Esophagus muscularis mucosa (tissue), 4 donors: ENCODE data around the gene ELK3. TPM values are rescaled to one million over a fixed set of nuclear protein-coding genes. Genes with fewer than 3 reads are reported as not detected.

Experiments used
- small RNA-seq, 3 donors: library from RNA; depleted of rRNA; stranded (forward); fragments of <200 nt; gene quantifications; one replicate each; pipeline ENCODE3, GENCODE V24; 2016
- total RNA-seq, 4 donors: library from RNA; depleted of rRNA; stranded (reverse); fragments of >200 nt; gene quantifications; one replicate each; pipeline versions ENCODE4 v1.1.0 to v1.2.1, GENCODE V29; 2016

Gene ELK3
- total RNA-seq, 4 donors from 2014 or later = 13.7 to 26.9 (median 25.7) TPM

Small RNA genes within 50 kb of the gene (small RNA-seq; reads per million reads assigned to genes)
- 0 reads per million in 3 donors for gene RNU4-24P

Other genes with a start within 250 kb of the ELK3 start
- gene HAL, start 198.0 kb upstream of the ELK3 start, total RNA-seq = 1 to 10 TPM in 1 of 4 donors, not detected in 3; 1.2 TPM
- 10 to 100 TPM; 47.8 to 75.0 (median 64.5) TPM for gene LTA4H, start 158.8 kb upstream of the ELK3 start, total RNA-seq
- gene CDK17, start 206.1 kb downstream of the ELK3 start, total RNA-seq = 10 to 100 TPM; 56.2 to 96.9 (median 68.6) TPM